ENCODE data around the gene PPP1R3D.

The PPP1R3D gene

GRCh38 chr20:59948212-59948611, 8.1 kb upstream of the PPP1R3D start:
- no peak for DNase-seq

- DNase-seq, result no peak
Observed at GRCh38 chr20:59947376-59947775, 7.3 kb upstream of the PPP1R3D start.

- DNase-seq, result no peak
Observed at GRCh38 chr20:59945731-59946130, 5.6 kb upstream of the PPP1R3D start.

- DNase-seq, result no peak
Observed at GRCh38 chr20:59945175-59945574, 5.1 kb upstream of the PPP1R3D start.

GRCh38 chr20:59944726-59945125, 4.6 kb upstream of the PPP1R3D start:
- no peak for DNase-seq

GRCh38 chr20:59942245-59942644, 2.1 kb upstream of the PPP1R3D start:
- DNase-seq, result no peak

- no peak for DNase-seq
Observed at GRCh38 chr20:59940956-59941294, 820 bp upstream of the PPP1R3D start.

- no peak for DNase-seq
Observed at GRCh38 chr20:59939879-59940128, 301 bp downstream of the PPP1R3D start.

GRCh38 chr20:59939052-59939878, 840 bp downstream of the PPP1R3D start:
- DNase-seq, result no peak

GRCh38 chr20:59938696-59939051, 1.4 kb downstream of the PPP1R3D start:
- no peak for DNase-seq

- no peak for DNase-seq
Observed at GRCh38 chr20:59938221-59938620, 1.9 kb downstream of the PPP1R3D start.

- no peak for DNase-seq
Observed at GRCh38 chr20:59937150-59937549, 3.0 kb downstream of the PPP1R3D start.

- no peak for DNase-seq
Observed at GRCh38 chr20:59936409-59936808, 3.7 kb downstream of the PPP1R3D start.

GRCh38 chr20:59935457-59936185, 4.5 kb downstream of the PPP1R3D start:
- DNase-seq, result no peak

- peak; percentile 92 for DNase-seq
Observed at GRCh38 chr20:59933849-59934585, 6.1 kb downstream of the PPP1R3D start.

- peak; percentile 80 for DNase-seq
Observed at GRCh38 chr20:59933296-59933848, 6.7 kb downstream of the PPP1R3D start, which contains the start of gene SYCP2. TSS of gene SYCP2 (minus strand) at chr20:59933637. CDS start at chr20:59922413, 11,224 bp downstream.

- no peak for DNase-seq
Observed at GRCh38 chr20:59932616-59933295, 7.3 kb downstream of the PPP1R3D start.

- DNase-seq, result no peak
Observed at GRCh38 chr20:59931511-59932312, 8.4 kb downstream of the PPP1R3D start.

GRCh38 chr20:59925899-59926298, 14.2 kb downstream of the PPP1R3D start:
- DNase-seq, result no peak

- DNase-seq, result no peak
Observed at GRCh38 chr20:59925359-59925758, 14.7 kb downstream of the PPP1R3D start.

GRCh38 chr20:59923514-59923913, 16.6 kb downstream of the PPP1R3D start:
- no peak for DNase-seq

GRCh38 chr20:59920944-59921343, 19.2 kb downstream of the PPP1R3D start:
- no peak for DNase-seq
